Measurements from ENCODE around the gene INTS1.
"Not testable (repeated sequence)": the region's sequence is repeated elsewhere in the genome, so short reads cannot be mapped to it uniquely, and the experiment has no call there.

The INTS1 gene

GRCh38 chr7:1529383-1530116 lies 25.4 kb upstream of the INTS1 start:
- DNase-seq (ENCODE audit: low spot score): no peak

DNA sequence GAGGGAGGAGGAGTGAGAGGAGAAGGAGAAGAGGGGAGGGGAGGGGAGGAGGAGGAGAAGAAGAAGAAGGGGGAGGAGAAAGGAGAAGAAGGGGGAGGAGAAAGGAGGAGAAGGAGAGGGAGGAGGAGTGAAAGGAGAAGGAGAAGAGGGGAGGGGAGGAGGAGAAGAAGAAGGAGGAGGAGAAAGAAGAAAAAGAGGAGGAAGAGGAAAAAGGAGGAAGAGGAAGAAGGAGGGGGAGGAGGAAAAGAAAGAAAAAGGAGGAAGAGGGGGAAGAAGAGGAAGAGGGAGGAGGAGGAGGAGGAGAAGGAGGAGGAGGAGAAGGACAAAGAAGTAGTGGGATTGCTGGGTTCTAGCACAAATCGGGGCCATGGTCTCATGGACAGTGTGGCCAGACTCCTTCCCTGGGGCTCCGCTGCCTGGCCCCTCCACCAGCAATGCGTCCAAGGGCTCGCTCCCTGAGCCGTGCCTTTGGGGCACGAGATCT lies 22.1 kb upstream of the INTS1 start:
- no peak for DNase-seq (ENCODE audit: low spot score)

DNA sequence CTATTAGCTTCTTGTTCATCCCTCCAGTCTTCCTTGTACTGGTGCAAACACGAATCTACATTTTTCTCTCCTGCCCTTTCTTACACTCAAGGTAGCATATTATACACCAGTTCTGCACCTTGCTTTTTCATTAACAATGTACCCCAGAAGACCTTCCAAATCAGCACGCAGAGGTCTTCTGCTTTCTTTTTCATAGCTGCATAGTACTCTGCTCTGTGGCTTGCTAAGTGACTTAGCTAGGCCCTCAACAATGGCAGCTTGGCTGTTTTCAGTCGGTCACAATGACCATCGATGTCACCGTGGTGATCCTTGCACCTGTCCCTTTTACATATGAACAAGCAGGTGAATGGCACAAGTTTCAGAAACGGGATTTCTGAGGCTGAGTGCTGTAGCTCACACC lies 21.2 kb upstream of the INTS1 start:
- no peak for DNase-seq (ENCODE audit: low spot score)

DNA sequence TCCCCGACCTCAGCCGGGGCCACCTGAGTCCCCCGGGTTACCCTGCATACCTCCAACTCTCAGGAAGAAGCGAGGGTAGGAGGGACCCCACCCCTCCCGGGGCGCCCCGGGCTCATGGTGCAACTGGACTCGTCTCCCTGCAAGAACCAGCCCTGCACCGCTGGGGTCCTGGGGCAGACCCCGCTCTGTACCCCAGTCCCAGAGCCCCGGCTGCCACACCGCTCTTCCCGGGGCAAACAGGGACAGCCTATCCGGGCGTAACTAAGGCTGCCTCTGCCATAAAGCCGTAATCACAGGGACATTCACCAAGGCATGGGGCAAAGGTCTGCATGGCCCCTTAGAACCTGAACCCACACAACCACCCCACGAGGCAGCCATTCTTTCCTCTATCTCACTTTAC lies 19.7 kb upstream of the INTS1 start:
- DNase-seq (ENCODE audit: low spot score): no peak

GRCh38 chr7:1523208-1523607 lies 19.0 kb upstream of the INTS1 start:
- DNase-seq (ENCODE audit: low spot score): no peak

DNA sequence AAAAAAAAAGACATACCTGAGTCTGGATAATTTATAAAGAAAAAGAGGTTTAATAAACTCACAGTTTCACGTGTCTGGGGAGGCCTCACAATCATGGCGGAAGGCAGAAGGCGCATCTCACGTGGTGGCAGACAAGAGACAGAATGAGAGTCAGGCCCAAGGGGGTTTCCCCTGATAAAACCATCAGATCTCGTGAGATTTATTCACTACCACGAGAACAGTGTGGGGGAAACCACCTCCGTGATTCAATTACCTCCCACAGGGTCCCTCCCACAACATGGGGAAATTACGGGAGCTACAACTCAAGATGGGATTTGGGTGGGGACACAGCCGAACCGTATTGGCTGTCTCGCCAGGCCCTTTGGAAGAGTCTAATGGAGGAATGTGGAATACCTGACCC lies 17.3 kb upstream of the INTS1 start:
- no peak for DNase-seq (ENCODE audit: low spot score)

DNA sequence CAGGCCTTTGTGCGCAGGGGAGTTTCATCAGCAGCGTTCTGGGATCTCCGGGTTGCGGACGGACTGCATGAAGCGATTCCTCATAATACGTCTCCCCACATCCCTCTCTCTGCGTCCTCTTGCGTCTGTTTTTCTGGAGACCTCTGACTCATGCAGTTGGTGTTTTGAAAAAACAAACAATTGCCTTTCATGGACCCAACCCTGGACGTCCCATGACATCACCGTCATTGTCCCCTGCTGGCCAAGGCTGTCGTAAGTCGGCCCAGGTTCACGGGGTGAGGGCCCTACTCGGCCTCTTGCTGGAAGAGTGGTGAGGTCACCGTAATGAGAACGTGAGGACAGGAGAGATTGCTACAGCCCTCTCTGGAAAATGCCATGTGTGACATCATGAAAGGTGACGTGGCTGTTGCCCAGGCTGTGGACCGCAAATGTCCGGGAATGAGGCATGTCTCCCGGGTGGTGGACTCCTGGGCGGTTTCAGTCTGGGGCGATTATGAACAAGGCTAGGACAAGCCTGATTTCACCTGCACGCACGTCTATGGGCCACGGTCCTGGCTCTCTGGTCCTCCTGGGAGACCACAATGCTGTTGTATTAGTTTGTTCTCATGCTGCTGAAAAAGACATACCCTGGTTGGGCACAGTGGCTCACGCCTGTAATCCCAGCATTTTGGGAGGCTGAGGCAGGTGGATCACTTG lies 16.5 kb upstream of the INTS1 start:
- no peak for DNase-seq (ENCODE audit: low spot score)

- DNase-seq (ENCODE audit: low spot score): not testable (repeated sequence)
Observed at GRCh38 chr7:1519322-1519922, 15.2 kb upstream of the INTS1 start.

DNA sequence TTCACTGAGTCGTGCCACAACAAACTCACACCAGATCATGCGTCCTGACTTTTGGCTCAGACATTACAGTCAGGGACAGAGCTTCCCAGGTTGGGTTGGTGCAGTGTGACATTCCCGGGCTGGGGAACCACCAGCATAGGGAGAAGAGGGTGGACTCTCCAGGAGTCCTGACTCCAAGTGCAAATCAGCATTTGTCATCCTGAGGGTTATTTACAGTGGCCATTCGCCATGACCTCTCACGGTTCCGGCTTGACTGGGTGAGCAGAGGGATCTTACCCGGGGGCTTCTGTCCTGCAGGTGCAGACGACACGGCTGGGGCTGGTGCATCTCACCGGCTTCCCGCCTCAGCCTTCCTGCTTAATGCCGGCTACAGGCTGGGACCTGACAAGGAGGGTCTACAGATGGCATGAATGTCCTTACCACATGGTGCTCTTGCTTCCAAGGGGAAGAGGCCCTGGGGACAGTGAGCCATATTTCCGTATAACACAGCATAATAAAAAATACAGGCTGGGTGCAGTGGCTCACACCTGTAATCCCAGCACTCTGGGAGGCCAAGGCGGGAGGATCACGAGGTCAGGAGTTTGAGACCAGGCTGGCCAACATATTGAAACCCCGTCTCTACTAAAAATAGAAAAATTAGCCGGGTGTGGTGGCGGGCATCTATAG lies 12.5 kb upstream of the INTS1 start:
- DNase-seq (ENCODE audit: low spot score): no peak

DNA sequence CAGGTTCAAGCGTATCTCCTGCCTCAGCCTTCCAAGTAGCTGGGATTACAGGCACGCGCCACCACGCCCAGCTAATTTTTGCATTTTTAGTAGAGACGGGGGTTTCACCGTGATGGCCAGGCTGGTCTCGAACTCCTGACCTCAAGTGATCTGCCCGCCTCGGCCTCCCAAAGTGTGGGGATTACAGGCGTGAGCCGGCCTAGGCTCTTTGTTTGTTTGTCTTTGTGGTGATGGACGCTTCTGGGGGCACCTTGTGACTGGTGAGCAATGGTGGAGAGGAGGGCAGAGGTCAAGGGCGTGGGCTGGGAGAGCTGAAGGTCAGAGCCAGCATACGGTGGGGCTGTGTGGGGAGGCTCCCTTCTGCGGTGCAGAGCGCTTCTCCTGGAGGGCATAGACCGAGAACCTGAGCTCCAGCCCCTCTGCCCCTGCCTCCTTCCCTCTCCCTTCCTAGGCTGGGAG lies 11.3 kb upstream of the INTS1 start:
- DNase-seq (ENCODE audit: low spot score): not testable (repeated sequence)

GRCh38 chr7:1514995-1515401 lies 10.8 kb upstream of the INTS1 start:
- no peak for DNase-seq (ENCODE audit: low spot score)

GRCh38 chr7:1514407-1514806 lies 10.2 kb upstream of the INTS1 start:
- DNase-seq (ENCODE audit: low spot score): no peak

GRCh38 chr7:1513657-1514095 lies 9.5 kb upstream of the INTS1 start:
- DNase-seq (ENCODE audit: low spot score): no peak

DNA sequence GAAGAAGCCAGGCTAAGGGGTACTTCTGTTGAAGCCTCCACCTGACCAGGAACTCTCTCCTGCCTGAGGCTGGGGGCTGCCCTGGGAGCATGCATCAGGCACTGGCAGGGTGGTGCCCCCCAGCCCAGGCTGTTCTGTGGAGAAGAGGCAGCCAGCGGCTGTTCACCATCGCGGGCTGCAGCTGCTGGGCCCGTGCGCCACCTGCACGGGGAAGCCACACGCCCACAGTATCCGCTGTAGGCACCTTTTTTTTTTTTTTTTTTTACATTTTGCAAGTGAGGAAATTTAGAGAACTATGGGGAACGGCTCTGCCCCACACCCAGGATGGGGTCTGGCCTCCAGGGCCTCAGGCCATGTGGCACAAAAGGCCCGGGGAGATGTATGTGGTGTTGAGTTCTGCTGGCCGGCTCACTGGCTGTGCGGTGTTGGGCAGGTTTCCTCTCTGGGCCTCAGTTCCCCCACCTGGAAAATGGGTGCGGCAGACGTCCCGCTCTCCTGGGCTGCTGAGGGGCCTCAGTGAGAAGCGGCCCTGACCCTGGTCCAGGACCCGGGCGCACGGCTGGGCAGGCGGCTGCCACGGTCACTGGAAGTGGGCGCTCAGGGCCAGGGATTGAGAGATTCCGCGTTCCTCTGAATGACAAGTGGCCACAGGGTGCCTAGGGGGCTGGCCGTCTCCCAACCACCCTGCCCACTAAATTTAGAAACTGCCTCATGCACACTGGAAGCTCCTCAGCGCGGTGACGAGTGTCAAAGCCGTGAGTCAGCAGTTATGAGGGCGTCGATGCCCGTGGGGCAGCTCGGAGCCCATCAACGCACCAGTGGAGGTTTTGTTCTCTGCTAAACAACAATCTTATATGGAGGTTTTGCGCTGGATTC lies 8.8 kb upstream of the INTS1 start:
- no peak for DNase-seq (ENCODE audit: low spot score)

DNA sequence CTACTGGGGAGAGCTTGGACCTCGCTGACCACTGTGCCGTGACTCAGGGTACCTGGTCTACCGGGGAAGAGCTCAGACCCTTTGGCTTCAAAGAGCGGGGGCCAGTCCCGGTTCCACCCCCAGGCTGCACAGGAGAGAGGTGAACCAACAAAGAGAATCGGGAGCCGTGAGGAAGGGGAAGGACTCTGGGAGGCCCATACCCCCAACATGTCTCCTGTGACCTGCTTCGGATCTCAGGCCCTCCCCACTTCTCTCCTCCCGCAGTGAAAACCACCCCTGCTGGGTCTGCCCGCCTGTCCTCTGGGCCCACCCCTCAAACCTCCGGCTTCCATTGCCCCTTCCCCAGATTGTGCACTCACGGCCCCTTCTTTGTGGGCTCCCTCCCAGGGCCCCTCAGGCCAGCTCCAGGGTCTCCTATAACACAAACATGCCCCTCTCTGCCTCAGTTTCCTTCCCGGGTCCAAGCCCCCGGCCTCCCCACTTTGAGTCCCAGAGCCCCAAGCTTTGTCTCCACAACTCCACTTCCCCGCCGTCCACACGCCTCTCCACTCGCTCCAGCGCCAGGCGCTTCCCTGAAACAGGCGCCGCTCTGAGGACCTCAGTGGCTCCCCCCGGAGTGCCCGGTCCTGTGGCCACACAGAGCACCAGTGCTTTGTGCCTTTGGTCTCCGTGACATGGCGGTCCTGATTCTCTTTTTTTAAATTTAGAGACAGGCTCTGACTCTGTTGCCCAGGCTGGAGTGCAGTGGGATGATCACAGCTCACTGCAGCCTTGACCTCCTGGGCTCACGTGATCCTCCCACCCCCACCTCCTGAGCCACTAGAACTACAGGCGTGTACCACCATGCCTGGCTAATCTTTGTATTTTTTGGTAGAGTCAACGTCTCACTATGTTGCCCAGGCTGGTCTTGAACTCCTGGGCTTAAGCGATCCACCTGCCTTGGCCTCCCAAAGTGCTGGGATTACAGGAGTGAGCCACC lies 7.5 kb upstream of the INTS1 start:
- DNase-seq (ENCODE audit: low spot score): no peak

DNA sequence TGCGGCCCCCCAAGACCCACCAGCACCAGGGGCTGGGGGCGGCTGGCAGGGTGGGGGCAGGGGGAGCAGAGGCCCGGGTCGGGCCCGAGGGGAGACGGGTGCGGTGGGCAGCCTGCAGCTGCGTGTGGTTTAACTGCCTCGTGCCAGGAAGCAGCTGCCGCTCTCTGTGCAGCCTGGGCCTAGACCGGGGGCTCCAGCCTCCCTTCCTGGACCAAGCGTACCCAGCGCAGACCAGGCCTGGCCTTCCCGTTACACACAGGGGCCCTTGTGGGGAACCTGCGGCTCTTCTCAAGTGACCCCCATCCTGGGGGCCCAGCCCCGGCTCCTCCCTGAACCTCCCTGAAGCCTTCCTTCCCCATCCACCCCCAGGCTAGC lies 6.6 kb upstream of the INTS1 start:
- DNase-seq (ENCODE audit: low spot score): no peak

DNA sequence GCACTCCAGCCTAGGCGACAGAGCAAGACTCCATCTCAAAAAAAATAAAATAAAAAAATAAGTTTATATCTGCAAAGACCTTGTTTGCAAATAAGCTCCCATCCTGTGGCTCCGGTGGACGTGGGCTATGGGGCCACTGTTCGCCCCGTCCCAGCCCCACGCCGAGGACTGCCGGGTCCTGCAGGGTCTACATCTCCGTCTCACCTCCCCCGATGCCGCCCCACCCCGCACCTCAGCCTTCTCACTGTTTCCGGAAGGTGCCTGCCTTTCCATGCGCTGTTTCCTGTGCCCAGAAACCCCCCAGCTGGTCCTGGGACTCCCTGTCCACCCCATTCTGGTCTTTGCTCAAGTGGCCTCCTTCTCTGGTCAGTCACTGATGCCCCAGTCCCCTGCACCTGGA lies 5.0 kb upstream of the INTS1 start:
- DNase-seq (ENCODE audit: low spot score): no peak

- DNase-seq (ENCODE audit: low spot score): no peak
Observed at GRCh38 chr7:1508277-1508758, 4.1 kb upstream of the INTS1 start.

DNA sequence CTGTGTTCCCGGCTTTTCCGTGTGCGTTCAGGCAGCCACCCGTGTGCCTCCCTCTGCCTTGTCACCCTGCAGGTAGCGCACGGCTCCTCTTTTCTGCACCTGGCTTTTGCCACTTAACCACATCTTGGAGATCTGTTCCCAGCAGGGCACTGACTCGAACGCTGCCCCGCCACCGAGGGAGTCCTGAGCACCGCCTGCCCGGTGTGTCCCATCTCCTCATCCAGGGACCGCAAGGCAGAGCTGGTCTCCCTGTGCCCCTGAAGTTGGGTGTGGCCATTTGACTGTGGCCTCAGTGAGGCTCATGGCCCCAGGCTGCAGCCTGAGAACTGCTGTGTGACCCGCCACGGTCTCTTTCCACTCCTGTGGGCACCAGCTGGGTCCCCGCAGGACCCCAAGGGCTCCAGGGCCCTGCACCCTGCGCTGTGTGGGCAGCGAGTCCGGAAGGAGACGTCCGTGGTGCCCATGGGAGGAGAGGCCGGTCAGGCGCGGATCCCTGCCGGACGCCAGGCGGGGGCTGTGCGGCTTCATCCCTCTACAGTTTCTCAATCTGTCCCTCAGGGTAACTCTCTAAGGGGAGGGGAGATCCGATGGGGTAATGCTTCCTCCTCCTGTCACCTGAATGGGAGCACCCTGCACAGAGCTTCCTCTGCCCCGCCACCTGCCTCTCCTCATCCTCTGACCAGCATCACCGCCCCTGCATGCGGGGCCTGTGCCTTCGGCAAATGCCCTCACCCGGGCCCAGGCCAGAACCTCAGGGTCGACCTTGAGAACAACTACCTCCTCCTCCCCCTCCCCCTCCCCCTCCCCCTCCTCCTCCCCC lies 1.8 kb upstream of the INTS1 start:
- no peak for DNase-seq (ENCODE audit: low spot score)
